Esophagus squamous epithelium (tissue), 4 donors: ENCODE measurements around the gene RAPGEF4.

Experiments
- CTCF ChIP-seq, 6 experiments: fragments of 450-650 bp in 4 of 6; fragments of 200-600 bp in 2 of 6; sonication (generic) in 2 of 6; IDR thresholded peaks; one replicate each; pipeline ENCODE4 v1.5.1; 2016 to 2019; ENCODE audit warnings: antibody characterized with exemption in 6 of 6, mild to moderate bottlenecking in 4 of 6, moderate library complexity in 4 of 6
- POLR2A ChIP-seq, 4 donors: fragments of 450-650 bp; IDR thresholded peaks; one replicate each; pipeline ENCODE4 v1.6.1; 2017; ENCODE audit warnings: antibody characterized with exemption in 4 of 4, mild to moderate bottlenecking in 4 of 4, moderate library complexity in 3 of 4

GRCh38 chr2:172976116-172976515 lies 240.5 kb downstream of the RAPGEF4 start:
- TF ChIP-seq CTCF (IDR thresholded peaks at IDR 0.05) (no peak), POLR2A (IDR thresholded peaks at IDR 0.05) (no peak)
